Esophagus squamous epithelium (tissue), 4 donors: ENCODE measurements around the gene RYR3.

Experiments used
- CTCF ChIP-seq, 6 experiments: fragments of 450-650 bp in 4 of 6; fragments of 200-600 bp in 2 of 6; sonication (generic) in 2 of 6; IDR thresholded peaks; one replicate each; pipeline ENCODE4 v1.5.1; 2016 to 2019; ENCODE audit warnings: antibody characterized with exemption in 6 of 6, mild to moderate bottlenecking in 4 of 6, moderate library complexity in 4 of 6
- POLR2A ChIP-seq, 4 donors: fragments of 450-650 bp; IDR thresholded peaks; one replicate each; pipeline ENCODE4 v1.6.1; 2017; ENCODE audit warnings: antibody characterized with exemption in 4 of 4, mild to moderate bottlenecking in 4 of 4, moderate library complexity in 3 of 4

DNA sequence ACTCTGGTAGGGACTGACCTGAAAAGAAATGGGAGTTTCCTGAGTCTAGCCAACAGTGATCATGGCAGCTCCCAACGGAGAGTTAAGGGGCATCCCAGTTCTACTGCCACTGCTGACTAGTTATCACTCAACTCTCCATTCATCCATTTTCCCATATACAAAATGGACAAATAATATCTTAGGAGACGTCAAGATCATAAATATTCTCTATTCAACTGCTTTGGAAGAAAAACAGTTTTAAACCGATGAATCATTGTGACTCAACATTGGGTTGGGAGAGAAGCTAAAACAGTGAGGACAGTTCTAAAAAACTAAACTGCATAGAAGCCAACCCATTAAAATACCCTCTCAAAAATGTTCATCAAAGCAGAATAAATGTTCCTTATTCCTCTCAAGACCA, 600.0 kb downstream of the RYR3 start:
- TF ChIP-seq CTCF (IDR thresholded peaks at IDR 0.05) (no peak), POLR2A (IDR thresholded peaks at IDR 0.05) (no peak)
